K562 (cell line): ENCODE measurements around the gene S100G. TPM values are rescaled to one million over a fixed set of nuclear protein-coding genes. Genes with fewer than 3 reads are reported as not detected.

Experiments used
- ARID1B ChIP-seq: fragments of 450-650 bp; IDR thresholded peaks from 2 replicates; pipeline ENCODE4 v1.6.1; 2016; ENCODE audit warnings: antibody characterized with exemption, mild to moderate bottlenecking, inconsistent platforms
- ATF6 ChIP-seq: sonication (generic); formaldehyde crosslinking; IDR thresholded peaks from 2 replicates; pipeline ENCODE4 v1.4.0; 2020; ENCODE audit warnings: mild to moderate bottlenecking, missing genetic modification reagents
- CBFA2T3 ChIP-seq: fragments of 450-650 bp; IDR thresholded peaks from 2 replicates; pipeline ENCODE4 v1.6.1; 2017
- CCNT2 ChIP-seq: IDR thresholded peaks from 2 replicates; pipeline ENCODE4 v1.6.1; 2011; ENCODE audit warnings: borderline replicate concordance, low read depth, mild to moderate bottlenecking, moderate library complexity, mixed read lengths, low read length; ENCODE audit not compliant: insufficient read length; ENCODE audit errors: extremely low read depth
- EP300 ChIP-seq: IDR thresholded peaks from 2 replicates; pipeline ENCODE4 v1.6.1; 2012; ENCODE audit warnings: low read length, improper control_type of control experiment
- ESRRB ChIP-seq: fragments of 250-450 bp; sonication (Bioruptor Pico); IDR thresholded peaks from 2 replicates; pipeline ENCODE4 v1.5.0; 2020; ENCODE audit warnings: mild to moderate bottlenecking, moderate library complexity, borderline replicate concordance
- GTF2A2 ChIP-seq: IDR thresholded peaks from 2 replicates; pipeline ENCODE4 v1.6.1; 2016; ENCODE audit warnings: mild to moderate bottlenecking, missing genetic modification characterization, missing compliant biosample characterization
- HDAC1 ChIP-seq, 2 experiments: fragments of 450-650 bp; IDR thresholded peaks; 2 replicates each; pipeline ENCODE4 v1.6.1; 2016 to 2017; ENCODE audit warnings: inconsistent platforms in 1 of 2, mild to moderate bottlenecking in 1 of 2, moderate library complexity in 1 of 2
- HDAC3 ChIP-seq: fragments of 450-650 bp; IDR thresholded peaks from 2 replicates; pipeline ENCODE4 v1.6.1; 2018; ENCODE audit warnings: borderline replicate concordance, mild to moderate bottlenecking, moderate library complexity; ENCODE audit not compliant: partially characterized antibody
- HDAC8 ChIP-seq: fragments of 450-650 bp; IDR thresholded peaks from 2 replicates; pipeline ENCODE4 v1.6.1; 2016; ENCODE audit warnings: mild to moderate bottlenecking, missing genetic modification characterization, moderate library complexity, missing compliant biosample characterization
- MAFF ChIP-seq: IDR thresholded peaks from 2 replicates; pipeline ENCODE4 v1.6.1; 2012; ENCODE audit warnings: low read length, improper control_type of control experiment
- MEF2A ChIP-seq: IDR thresholded peaks from 2 replicates; pipeline ENCODE4 v1.6.1; 2011; ENCODE audit warnings: low read depth, mild to moderate bottlenecking, low read length, moderate library complexity; ENCODE audit not compliant: control insufficient read depth
- NCOR1 ChIP-seq: fragments of 450-650 bp; IDR thresholded peaks from 2 replicates; pipeline ENCODE4 v1.6.1; 2016; ENCODE audit warnings: mild to moderate bottlenecking, moderate library complexity
- NEUROD1 ChIP-seq: fragments of 150-350 bp; IDR thresholded peaks from 2 replicates; pipeline ENCODE4 v1.6.1; 2014; ENCODE audit warnings: borderline replicate concordance, low read length, low read depth; ENCODE audit not compliant: partially characterized antibody
- THRB ChIP-seq: fragments of 450-650 bp; formaldehyde crosslinking; conservative IDR thresholded peaks from 2 replicates; pipeline ENCODE4 v1.4.0; 2022; ENCODE audit warnings: mild to moderate bottlenecking, missing genetic modification characterization
- YBX1 ChIP-seq: fragments of 450-650 bp; IDR thresholded peaks from 2 replicates; pipeline ENCODE4 v1.7.1; 2016; ENCODE audit warnings: mild to moderate bottlenecking
- ZNF165 ChIP-seq: fragments of 250-450 bp; sonication (Bioruptor Pico); IDR thresholded peaks from 2 replicates; pipeline ENCODE4 v1.4.0; 2020; ENCODE audit warnings: borderline replicate concordance
- ZNF282 ChIP-seq: sonication (generic); formaldehyde crosslinking; IDR thresholded peaks from 2 replicates; pipeline ENCODE4 v1.8.1; 2023; ENCODE audit warnings: missing genetic modification reagents
- ZNF347 ChIP-seq: fragments of 450-650 bp; formaldehyde crosslinking; IDR thresholded peaks from 2 replicates; pipeline ENCODE4 v1.4.0; 2020; ENCODE audit warnings: low read depth, mild to moderate bottlenecking, moderate library complexity
- ZNF507 ChIP-seq: conservative IDR thresholded peaks from 2 replicates; pipeline ENCODE4 v1.6.1; 2017; ENCODE audit warnings: missing genetic modification characterization, missing compliant biosample characterization
- ZNF511 ChIP-seq: sonication (generic); formaldehyde crosslinking; IDR thresholded peaks from 2 replicates; pipeline ENCODE4 v1.8.0; 2022; ENCODE audit warnings: mild to moderate bottlenecking, missing genetic modification reagents
- ZNF589 ChIP-seq: fragments of 200-800 bp; sonication (Bioruptor generic); IDR thresholded peaks from 2 replicates; pipeline ENCODE4 v1.6.1; 2016; ENCODE audit warnings: low read depth, missing genetic modification characterization, missing compliant biosample characterization
- polyA plus RNA-seq, 8 experiments: library from polyadenylated mRNA; depleted of rRNA in 4 of 8; stranded (reverse) in 5 of 8; unstranded in 3 of 8; fragments of >200 nt; fragmentation: Nextera tagmentation in 2 of 8; fragmentation: Illumina TruSeq in 1 of 8; extraction: Ambion mirVana in 2 of 8; extraction: Trizol in 1 of 8; gene quantifications; 2 replicates each; pipeline versions ENCODE4 v1.2.1 to v1.2.3, GENCODE V29; 2011 to 2014; ENCODE audit warnings: inconsistent platforms in 1 of 8, missing spikeins in 1 of 8
- total RNA-seq, 7 experiments: library from RNA; depleted of rRNA in 6 of 7; stranded (reverse); fragments of >200 nt in 6 of 7; fragmentation: Illumina TruSeq in 2 of 7; extraction: Trizol in 2 of 7; gene quantifications; 2 replicates each; pipeline versions ENCODE4 v1.2.1 to v1.2.3, GENCODE V29; 2011 to 2021; ENCODE audit warnings: low replicate concordance in 1 of 7
- TF ChIP-seq, protein P1 (sequence below): fragments of 200-800 bp; sonication (Bioruptor generic); IDR thresholded peaks from 2 replicates; pipeline ENCODE4 v1.6.1; 2017; ENCODE audit warnings: missing genetic modification characterization, missing compliant biosample characterization
- TF ChIP-seq, protein P2 (sequence below): fragments of 250-450 bp; sonication (Bioruptor Pico); IDR thresholded peaks from 2 replicates; pipeline ENCODE4 v1.4.0; 2020; ENCODE audit warnings: mild to moderate bottlenecking

Gene S100G
- total and polyA plus RNA-seq, 9 of the 15 experiments (the other 6 are each of a cell fraction or from before 2014, with no cell fraction given) = not detected

DNA sequence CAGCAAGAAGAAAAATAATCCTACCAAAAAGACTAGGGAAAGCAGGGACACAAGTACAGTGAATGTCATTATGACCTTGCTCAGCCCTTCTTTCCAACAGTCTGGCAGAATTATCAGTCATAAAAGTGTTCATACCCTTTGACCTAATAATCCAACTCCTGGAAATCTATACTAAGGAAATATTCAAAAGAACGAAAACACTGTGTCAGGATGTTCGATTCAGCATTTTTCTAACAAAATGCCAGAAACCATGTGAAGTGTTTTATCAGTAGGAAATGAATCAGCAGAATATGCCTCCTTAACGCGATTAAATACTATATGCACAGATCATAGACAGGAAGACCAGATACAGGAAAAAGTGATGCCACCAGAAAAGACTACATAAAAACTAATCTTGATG lies 16.2 kb upstream of the S100G start (continued):
- TF ChIP-seq HDAC3 = no peak
- TF ChIP-seq, protein P1, sequence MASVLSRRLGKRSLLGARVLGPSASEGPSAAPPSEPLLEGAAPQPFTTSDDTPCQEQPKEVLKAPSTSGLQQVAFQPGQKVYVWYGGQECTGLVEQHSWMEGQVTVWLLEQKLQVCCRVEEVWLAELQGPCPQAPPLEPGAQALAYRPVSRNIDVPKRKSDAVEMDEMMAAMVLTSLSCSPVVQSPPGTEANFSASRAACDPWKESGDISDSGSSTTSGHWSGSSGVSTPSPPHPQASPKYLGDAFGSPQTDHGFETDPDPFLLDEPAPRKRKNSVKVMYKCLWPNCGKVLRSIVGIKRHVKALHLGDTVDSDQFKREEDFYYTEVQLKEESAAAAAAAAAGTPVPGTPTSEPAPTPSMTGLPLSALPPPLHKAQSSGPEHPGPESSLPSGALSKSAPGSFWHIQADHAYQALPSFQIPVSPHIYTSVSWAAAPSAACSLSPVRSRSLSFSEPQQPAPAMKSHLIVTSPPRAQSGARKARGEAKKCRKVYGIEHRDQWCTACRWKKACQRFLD (CRISPR knock-in tag) = no peak
- no peak for TF ChIP-seq HDAC8 (tag)
- no peak for TF ChIP-seq MEF2A
- TF ChIP-seq ARID1B = peak; percentile 75
- TF ChIP-seq MAFF = peak; percentile 87
- TF ChIP-seq NEUROD1 = no peak
- TF ChIP-seq ZNF165 (CRISPR knock-in tag) = no peak
- no peak for TF ChIP-seq YBX1
- no peak for TF ChIP-seq ZNF589 (CRISPR knock-in tag)
- TF ChIP-seq ZNF347 (CRISPR knock-in tag) = no peak
- no peak for TF ChIP-seq THRB (CRISPR knock-in tag)
- no peak for TF ChIP-seq GTF2A2 (tag)
- peak; percentile 64; the same call in 1 of the 2 replicates for TF ChIP-seq EP300
- TF ChIP-seq CCNT2 = peak; percentile 17
- 0 out of 4 replicates have a peak, but pooled peaks of 1 of the 2 experiments have one; percentile 17 for TF ChIP-seq HDAC1 (IDR thresholded peaks at IDR 0.05)
- no peak for TF ChIP-seq ZNF511 (CRISPR knock-in tag)
- TF ChIP-seq ZNF282 = no peak
- no peak for TF ChIP-seq ATF6 (CRISPR knock-in tag)
- TF ChIP-seq NCOR1 = peak; percentile 10; the same call in 1 of the 2 replicates
- TF ChIP-seq CBFA2T3 = peak; percentile 36; the same call in 1 of the 2 replicates
- TF ChIP-seq, protein P2, sequence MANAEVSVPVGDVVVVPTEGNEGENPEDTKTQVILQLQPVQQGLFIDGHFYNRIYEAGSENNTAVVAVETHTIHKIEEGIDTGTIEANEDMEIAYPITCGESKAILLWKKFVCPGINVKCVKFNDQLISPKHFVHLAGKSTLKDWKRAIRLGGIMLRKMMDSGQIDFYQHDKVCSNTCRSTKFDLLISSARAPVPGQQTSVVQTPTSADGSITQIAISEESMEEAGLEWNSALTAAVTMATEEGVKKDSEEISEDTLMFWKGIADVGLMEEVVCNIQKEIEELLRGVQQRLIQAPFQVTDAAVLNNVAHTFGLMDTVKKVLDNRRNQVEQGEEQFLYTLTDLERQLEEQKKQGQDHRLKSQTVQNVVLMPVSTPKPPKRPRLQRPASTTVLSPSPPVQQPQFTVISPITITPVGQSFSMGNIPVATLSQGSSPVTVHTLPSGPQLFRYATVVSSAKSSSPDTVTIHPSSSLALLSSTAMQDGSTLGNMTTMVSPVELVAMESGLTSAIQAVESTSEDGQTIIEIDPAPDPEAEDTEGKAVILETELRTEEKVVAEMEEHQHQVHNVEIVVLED = no peak
- no peak for TF ChIP-seq ESRRB (CRISPR knock-in tag)
- TF ChIP-seq ZNF507 (tag) = no peak
